K562 (cell line): Measurements from ENCODE around the gene ASAH2. TPM values are rescaled to one million over a fixed set of nuclear protein-coding genes. Genes with fewer than 3 reads are reported as not detected.
A peak's percentile ranks its signal among the peaks of the same experiment; 100 is the strongest.

Source experiments
- ATAC-seq: fragments of 200-7000 bp; cut with Tn5 transposase; 3 replicates; pipeline ENCODE4 v1.9.1; 2020; ENCODE audit warnings: moderate library complexity
- BruUV-seq: library from RNA; stranded (reverse); fragments of 400-500 nt; replicated peaks from 2 replicates; lab custom pipeline; 2021; lab: Mats Ljungman, UMichigan
- CTCF ChIA-PET: fragments of 300-600 bp; formaldehyde crosslinking; extraction: SDS; loops from one replicate; lab custom pipeline; 2021; ENCODE audit warnings: low intra/inter-chr PET ratio; lab: Yijun Ruan, JAX
- POLR2A ChIA-PET: fragments of 300-600, 350-650 bp; sonication (Branson Sonifier 250); formaldehyde crosslinking; extraction: SDS; loops from one replicate; lab custom pipeline; 2021; ENCODE audit warnings: antibody characterized with exemption, inconsistent platforms; lab: Yijun Ruan, JAX
- DNase-seq, 4 experiments: peaks; one replicate each; pipeline versions ENCODE4 v3.0.0 to v3.0.0-alpha.2; 2011 to 2018; ENCODE audit warnings: low spot score in 3 of 4, mixed read lengths in 3 of 4; ENCODE audit errors: extremely low read depth in 1 of 4
- FAIRE-seq: peaks from 2 replicates; lab custom pipeline; 2011; peaks lifted over from hg19 to GRCh38; lab: Jason Lieb, UNC
- H2AFZ ChIP-seq: 2 replicates; pipeline ENCODE4 v1.6.0; 2011; ENCODE audit warnings: low read depth, low read length, control low read depth, inconsistent platforms
- H3K27ac ChIP-seq: fragments of 200-600 bp; 3 replicates; pipeline ENCODE4 v1.8.0; 2011; ENCODE audit warnings: low read depth, mild to moderate bottlenecking, control low read depth, inconsistent platforms, low read length, moderate library complexity, mixed read lengths; ENCODE audit errors: extremely low read depth
- H3K27me3 ChIP-seq, 2 experiments: fragments of 300-600 bp in 1 of 2; 2 replicates in 1 of 2; 3 replicates in 1 of 2; pipeline versions ENCODE4 v1.6.0 to v1.8.0; 2011; ENCODE audit warnings: inconsistent platforms in 2 of 2, low read length in 2 of 2, mild to moderate bottlenecking in 1 of 2, mixed read lengths in 1 of 2, moderate library complexity in 1 of 2; ENCODE audit not compliant: control insufficient read depth in 2 of 2, insufficient read depth in 2 of 2
- H3K36me3 ChIP-seq: fragments of 300-600 bp; 3 replicates; pipeline ENCODE4 v1.8.0; 2011; ENCODE audit warnings: mild to moderate bottlenecking, low read length, inconsistent platforms; ENCODE audit not compliant: control insufficient read depth, insufficient read depth
- H3K4me1 ChIP-seq, 2 experiments: fragments of 200-600 bp in 1 of 2; replicated peaks in 1 of 2; 2 replicates in 1 of 2; 3 replicates in 1 of 2; pipeline versions ENCODE4 v1.5.1 to v1.8.0; 2011; ENCODE audit warnings: inconsistent platforms in 2 of 2, low read length in 2 of 2, mild to moderate bottlenecking in 1 of 2, mixed read lengths in 1 of 2, moderate library complexity in 1 of 2; ENCODE audit not compliant: control insufficient read depth in 2 of 2, insufficient read depth in 2 of 2
- H3K4me2 ChIP-seq: 2 replicates; pipeline ENCODE4 v1.6.1; 2011; ENCODE audit warnings: low read length, control low read depth, inconsistent platforms, mixed read lengths; ENCODE audit not compliant: insufficient read depth
- H3K4me3 ChIP-seq: fragments of 200-600 bp; sonication (generic), shearing (Covaris generic); 2 replicates; pipeline ENCODE4 v1.5.1; 2016; ENCODE audit warnings: control low read depth, inconsistent platforms
- H3K79me2 ChIP-seq: fragments of 200-600 bp; 3 replicates; pipeline ENCODE4 v1.8.0; 2011; ENCODE audit warnings: low read length, inconsistent platforms; ENCODE audit not compliant: control insufficient read depth, insufficient read depth
- H3K9ac ChIP-seq, 2 experiments: 2 replicates each; pipeline versions ENCODE4 v1.6.0 to v1.6.1; 2011; ENCODE audit warnings: low read depth in 2 of 2, low read length in 2 of 2, control low read depth in 1 of 2, inconsistent platforms in 1 of 2, mild to moderate bottlenecking in 1 of 2, mixed read lengths in 1 of 2; ENCODE audit not compliant: insufficient read depth in 1 of 2
- H3K9me1 ChIP-seq: one replicate; pipeline ENCODE4 v1.6.0; 2011; ENCODE audit warnings: inconsistent platforms, mild to moderate bottlenecking, low read length, moderate library complexity; ENCODE audit not compliant: control insufficient read depth, insufficient read depth
- H3K9me3 ChIP-seq: replicated peaks from 2 replicates; pipeline ENCODE4 v1.5.1; 2011; ENCODE audit warnings: low read depth, low read length, inconsistent platforms; ENCODE audit not compliant: control insufficient read depth, insufficient read depth
- H4K20me1 ChIP-seq: replicated peaks from 2 replicates; pipeline ENCODE4 v1.6.1; 2011; ENCODE audit warnings: low read length, inconsistent platforms, mixed read lengths; ENCODE audit not compliant: control insufficient read depth, insufficient read depth
- ELF1 ChIP-seq: fragments of 200-800 bp; sonication (Bioruptor generic); IDR thresholded peaks from 2 replicates; pipeline ENCODE4 v1.6.1; 2016; ENCODE audit warnings: missing genetic modification characterization, missing compliant biosample characterization
- FOSL1 ChIP-seq: fragments of 200-800 bp; sonication (Bioruptor generic); conservative IDR thresholded peaks from 2 replicates; pipeline ENCODE4 v1.6.1; 2016; ENCODE audit warnings: missing genetic modification characterization, missing compliant biosample characterization
- MXI1 ChIP-seq: IDR thresholded peaks from 2 replicates; pipeline ENCODE4 v1.6.1; 2011; ENCODE audit warnings: low read depth, mild to moderate bottlenecking, improper control_type of control experiment, low read length
- SIN3B ChIP-seq: fragments of 450-650 bp; IDR thresholded peaks from 2 replicates; pipeline ENCODE4 v1.6.1; 2017; ENCODE audit warnings: low read depth, mild to moderate bottlenecking, moderate library complexity
- SP2 ChIP-seq: IDR thresholded peaks from 2 replicates; pipeline ENCODE4 v1.6.1; 2011; ENCODE audit warnings: mild to moderate bottlenecking, low read depth, low read length, moderate library complexity; ENCODE audit not compliant: poor library complexity, severe bottlenecking; ENCODE audit errors: extremely low read depth
- STAG1 ChIP-seq: sonication (generic); formaldehyde crosslinking; IDR thresholded peaks from 2 replicates; pipeline ENCODE4 v1.5.0; 2020; ENCODE audit warnings: missing genetic modification reagents, borderline replicate concordance
- ZNF384 ChIP-seq: IDR thresholded peaks from 2 replicates; pipeline ENCODE4 v1.6.1; 2012; ENCODE audit warnings: low read depth, low read length, improper control_type of control experiment
- ZNF77 ChIP-seq: fragments of 250-450 bp; sonication (Bioruptor Pico); IDR thresholded peaks from 2 replicates; pipeline ENCODE4 v1.5.0; 2020
- WGBS: fragments of 100-300 bp; shearing (Covaris generic); methylation state at CpG from one replicate; pipeline ENCODE4 v1.1.6; 2016; ENCODE audit warnings: low coverage, mixed read lengths; ENCODE audit not compliant: insufficient coverage; ENCODE audit errors: missing lambda C conversion rate; 5-methylcytosine and 5-hydroxymethylcytosine counted together
- in situ Hi-C: fragments of 300-500 bp; cut with MboI; formaldehyde crosslinking; loops from 4 replicates; pipeline ENCODE4 v1.15.0; 2018; ENCODE audit warnings: inconsistent platforms, mixed read lengths
- intact Hi-C: fragments of 100-400 bp; cut with micrococcal nuclease; formaldehyde crosslinking; loops from 2 replicates; pipeline ENCODE4 v1.14.2; 2022
- polyA plus RNA-seq, 8 experiments: library from polyadenylated mRNA; depleted of rRNA in 4 of 8; stranded (reverse) in 5 of 8; unstranded in 3 of 8; fragments of >200 nt; fragmentation: Nextera tagmentation in 2 of 8; fragmentation: Illumina TruSeq in 1 of 8; extraction: Ambion mirVana in 2 of 8; extraction: Trizol in 1 of 8; gene quantifications; 2 replicates each; pipeline versions ENCODE4 v1.2.1 to v1.2.3, GENCODE V29; 2011 to 2014; ENCODE audit warnings: inconsistent platforms in 1 of 8, missing spikeins in 1 of 8
- total RNA-seq, 7 experiments: library from RNA; depleted of rRNA in 6 of 7; stranded (reverse); fragments of >200 nt in 6 of 7; fragmentation: Illumina TruSeq in 2 of 7; extraction: Trizol in 2 of 7; gene quantifications; 2 replicates each; pipeline versions ENCODE4 v1.2.1 to v1.2.3, GENCODE V29; 2011 to 2021; ENCODE audit warnings: low replicate concordance in 1 of 7

Gene ASAH2
- total and polyA plus RNA-seq, 9 of the 15 experiments (the other 6 are each of a cell fraction or from before 2014, with no cell fraction given) = 2.5 to 12.0 (median 8.5) TPM

DNA sequence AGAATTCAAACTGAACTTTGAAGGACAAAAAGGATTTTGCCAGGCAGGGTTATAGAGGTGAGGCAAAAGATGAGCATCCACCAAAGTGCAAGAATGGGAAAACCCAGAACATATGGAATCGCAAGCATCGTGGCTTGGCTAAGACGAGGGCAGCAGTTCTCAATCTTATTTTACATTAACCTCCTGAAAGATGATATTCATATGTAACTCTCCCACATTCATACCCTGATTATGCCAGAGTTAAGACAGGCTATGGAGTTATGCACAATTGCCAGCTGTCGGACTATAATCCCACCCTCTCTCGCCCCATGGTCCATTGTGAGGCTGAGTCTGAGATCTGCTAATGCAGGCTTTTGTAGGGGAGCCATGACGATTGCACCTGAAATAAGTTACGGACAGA, 21.2 kb upstream of the ASAH2 start:
- DNase-seq (no peak), FAIRE-seq (no peak), ATAC-seq (no peak)
- no peak overlapping the region for H3K4me3 ChIP-seq
- peaks cover 7 to 14% of the 10 kb centered on the region in 2 experiments; a peak in 4 of 5 replicates for H3K4me1 ChIP-seq
- no peaks in the 10 kb centered on the region for H4K20me1 ChIP-seq
- H3K79me2 ChIP-seq = no peaks in the 10 kb centered on the region
- H3K27ac ChIP-seq = no peak overlapping the region
- no peak overlapping the region for H3K9ac ChIP-seq
- BruUV-seq = no TSS peak
- H3K4me2 ChIP-seq = no peak overlapping the region
- CTCF ChIA-PET = no interaction called here
- H3K9me1 ChIP-seq = no peaks in the 10 kb centered on the region
- H3K27me3 ChIP-seq = no peaks in the 10 kb centered on the region
- POLR2A ChIA-PET = no interaction called here
- peak overlapping the region; percentile 57 for H2AFZ ChIP-seq
- intact Hi-C loops = no loop called here
- 78% methylated on average over 7 of the region's 7 CpGs for WGBS
- no peaks in the 10 kb centered on the region for H3K36me3 ChIP-seq
- H3K9me3 ChIP-seq = no peaks in the 10 kb centered on the region
- TF ChIP-seq STAG1 (CRISPR knock-in tag) (no peak), ZNF77 (CRISPR knock-in tag) (no peak), ZNF384 (no peak), SP2 (no peak), SIN3B (no peak), ELF1 (tag) (no peak), MXI1 (no peak), FOSL1 (no peak)
- in situ Hi-C loops = no loop called here
